OCI-LY7 (cell line): Measurements from ENCODE around the gene PPP4R2. TPM values are rescaled to one million over a fixed set of nuclear protein-coding genes. Genes with fewer than 3 reads are reported as not detected.
"Not testable (repeated sequence)": the region's sequence is repeated elsewhere in the genome, so short reads cannot be mapped to it uniquely, and the experiment has no call there.

Experiments
- BruUV-seq: library from RNA; stranded (reverse); fragments of 400-500 nt; replicated peaks from 2 replicates; lab custom pipeline; 2021; lab: Mats Ljungman, UMichigan
- CTCF ChIA-PET: fragments of 300-600 bp; sonication (Branson Sonifier 250); formaldehyde crosslinking; loops from one replicate; lab custom pipeline; 2022; ENCODE audit warnings: antibody characterized with exemption; ENCODE audit not compliant: unreplicated experiment; lab: Charles Lee
- POLR2A ChIA-PET: fragments of 300-600 bp; sonication (Branson Sonifier 250); formaldehyde crosslinking; loops from one replicate; lab custom pipeline; 2022; ENCODE audit warnings: antibody characterized with exemption; lab: Charles Lee
- DNase-seq: peaks from one replicate; pipeline ENCODE4 v3.0.0-alpha.2; 2015; ENCODE audit warnings: low spot score
- H2AFZ ChIP-seq: fragments of 200-600 bp; sonication (generic), shearing (Covaris generic); 2 replicates; pipeline ENCODE4 v1.6.1; 2014; ENCODE audit warnings: mild to moderate bottlenecking, antibody characterized with exemption, low read length, moderate library complexity
- H3K27ac ChIP-seq: fragments of 200-600 bp; sonication (generic); 2 replicates; pipeline ENCODE4 v1.5.1; 2014; ENCODE audit warnings: mixed run types, low read depth, mild to moderate bottlenecking, moderate library complexity, low read length, inconsistent platforms; ENCODE audit not compliant: poor library complexity, severe bottlenecking
- H3K36me3 ChIP-seq: fragments of 200-600 bp; sonication (generic); 2 replicates; pipeline ENCODE4 v1.6.1; 2014; ENCODE audit warnings: mild to moderate bottlenecking, antibody characterized with exemption, low read length, moderate library complexity, mixed read lengths; ENCODE audit not compliant: insufficient read depth
- H3K4me1 ChIP-seq: fragments of 200-600 bp; sonication (generic); 2 replicates; pipeline ENCODE4 v1.5.1; 2014; ENCODE audit warnings: mild to moderate bottlenecking, low read length; ENCODE audit not compliant: insufficient read depth, poor library complexity, severe bottlenecking
- H3K4me2 ChIP-seq: fragments of 200-600 bp; sonication (generic); 2 replicates; pipeline ENCODE4 v1.6.1; 2014; ENCODE audit warnings: mild to moderate bottlenecking, low read length
- H3K4me3 ChIP-seq: fragments of 200-600 bp; sonication (generic); 2 replicates; pipeline ENCODE4 v1.5.1; 2014; ENCODE audit warnings: mild to moderate bottlenecking, low read depth, low read length; ENCODE audit not compliant: poor library complexity, severe bottlenecking
- H3K79me2 ChIP-seq: fragments of 200-600 bp; sonication (generic); 2 replicates; pipeline ENCODE4 v1.6.1; 2016; ENCODE audit warnings: low read depth, mild to moderate bottlenecking, low read length, moderate library complexity, mixed read lengths; ENCODE audit not compliant: insufficient read depth
- H3K9me2 ChIP-seq: fragments of 200-600 bp; sonication (generic); 2 replicates; pipeline ENCODE4 v1.6.1; 2016; ENCODE audit warnings: mild to moderate bottlenecking, low read length, mixed read lengths; ENCODE audit not compliant: insufficient read depth
- H3K9me3 ChIP-seq: fragments of 200-600 bp; sonication (generic); 2 replicates; pipeline ENCODE4 v1.6.1; 2014; ENCODE audit warnings: mild to moderate bottlenecking, mixed run types, low read length, mixed read lengths
- H4K20me1 ChIP-seq: fragments of 200-600 bp; sonication (generic); 2 replicates; pipeline ENCODE4 v1.6.1; 2014; ENCODE audit warnings: mild to moderate bottlenecking, antibody characterized with exemption, low read length, moderate library complexity, mixed read lengths; ENCODE audit not compliant: insufficient read depth
- EZH2phosphoT487 ChIP-seq: fragments of 200-600 bp; sonication (generic); IDR thresholded peaks from 2 replicates; pipeline ENCODE4 v1.6.1; 2018; ENCODE audit warnings: low read depth, borderline replicate concordance, mild to moderate bottlenecking, mixed run types, antibody characterized with exemption, low read length, moderate library complexity, mixed read lengths
- intact Hi-C: fragments of 100-400 bp; cut with micrococcal nuclease; formaldehyde crosslinking; loops from one replicate; pipeline ENCODE4 v1.10.0; 2022; ENCODE audit not compliant: unreplicated experiment
- total RNA-seq, 2 experiments: library from RNA; depleted of rRNA in 1 of 2; stranded (reverse); fragments of >200 nt in 1 of 2; shearing (Covaris generic) in 1 of 2; gene quantifications; 2 replicates each; pipeline ENCODE4 v1.2.3, GENCODE V29; 2014 to 2022
- TF ChIP-seq, protein P1 (sequence below): fragments of 200-600 bp; sonication (generic); conservative IDR thresholded peaks from 2 replicates; pipeline ENCODE4 v1.5.1; 2014; ENCODE audit warnings: mild to moderate bottlenecking, antibody characterized with exemption, low read length, moderate library complexity, mixed read lengths

PPP4R2 gene
- total RNA-seq, 2 experiments from 2014 or later, result 52.0 to 99.5 TPM

DNA sequence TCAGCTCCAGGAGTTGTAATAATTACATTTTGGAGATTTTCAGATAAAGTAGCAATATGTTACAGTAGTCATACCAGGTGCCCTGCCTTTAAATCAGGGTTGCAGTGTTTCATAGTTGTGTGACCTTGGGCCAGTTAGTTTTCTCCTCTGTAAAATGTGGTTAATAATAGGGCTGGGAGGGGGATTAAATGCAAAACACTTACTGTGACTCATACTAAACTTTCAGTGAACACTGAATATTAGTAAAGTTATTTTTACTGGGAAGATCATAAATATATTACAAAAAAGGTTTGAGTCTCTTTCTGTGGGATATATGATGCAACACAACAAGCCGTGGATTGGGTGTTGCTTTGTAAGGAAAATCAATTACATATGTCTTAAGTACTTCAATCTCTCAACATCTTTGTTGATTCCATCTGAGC lies 63.7 kb downstream of the PPP4R2 start:
- no peak for DNase-seq
- no peaks in the 10 kb centered on the region for H3K9me3 ChIP-seq
- no TSS peak for BruUV-seq
- H3K4me2 ChIP-seq, result no peak overlapping the region
- peaks cover 25% of the 10 kb centered on the region for H4K20me1 ChIP-seq
- no peak overlapping the region for H3K27ac ChIP-seq
- H3K4me3 ChIP-seq, result no peak overlapping the region
- no peaks in the 10 kb centered on the region for H3K4me1 ChIP-seq
- H2AFZ ChIP-seq, result no peak overlapping the region
- peaks cover 76% of the 10 kb centered on the region for H3K36me3 ChIP-seq
- ChIA-PET POLR2A (interaction anchor here (0.5 to 0.6 kb wide), 2 partner anchors 94 to 1002 kb away, joined by 3 read pairs; no protein-coding TSS in a partner anchor), CTCF (no interaction called here)
- intact Hi-C loops, result no loop called here
- TF ChIP-seq EZH2phosphoT487, result no peak
- TF ChIP-seq, protein P1, sequence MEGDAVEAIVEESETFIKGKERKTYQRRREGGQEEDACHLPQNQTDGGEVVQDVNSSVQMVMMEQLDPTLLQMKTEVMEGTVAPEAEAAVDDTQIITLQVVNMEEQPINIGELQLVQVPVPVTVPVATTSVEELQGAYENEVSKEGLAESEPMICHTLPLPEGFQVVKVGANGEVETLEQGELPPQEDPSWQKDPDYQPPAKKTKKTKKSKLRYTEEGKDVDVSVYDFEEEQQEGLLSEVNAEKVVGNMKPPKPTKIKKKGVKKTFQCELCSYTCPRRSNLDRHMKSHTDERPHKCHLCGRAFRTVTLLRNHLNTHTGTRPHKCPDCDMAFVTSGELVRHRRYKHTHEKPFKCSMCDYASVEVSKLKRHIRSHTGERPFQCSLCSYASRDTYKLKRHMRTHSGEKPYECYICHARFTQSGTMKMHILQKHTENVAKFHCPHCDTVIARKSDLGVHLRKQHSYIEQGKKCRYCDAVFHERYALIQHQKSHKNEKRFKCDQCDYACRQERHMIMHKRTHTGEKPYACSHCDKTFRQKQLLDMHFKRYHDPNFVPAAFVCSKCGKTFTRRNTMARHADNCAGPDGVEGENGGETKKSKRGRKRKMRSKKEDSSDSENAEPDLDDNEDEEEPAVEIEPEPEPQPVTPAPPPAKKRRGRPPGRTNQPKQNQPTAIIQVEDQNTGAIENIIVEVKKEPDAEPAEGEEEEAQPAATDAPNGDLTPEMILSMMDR, result no peak
- no peaks in the 10 kb centered on the region for H3K9me2 ChIP-seq
- H3K79me2 ChIP-seq, result peaks cover 44% of the 10 kb centered on the region

DNA sequence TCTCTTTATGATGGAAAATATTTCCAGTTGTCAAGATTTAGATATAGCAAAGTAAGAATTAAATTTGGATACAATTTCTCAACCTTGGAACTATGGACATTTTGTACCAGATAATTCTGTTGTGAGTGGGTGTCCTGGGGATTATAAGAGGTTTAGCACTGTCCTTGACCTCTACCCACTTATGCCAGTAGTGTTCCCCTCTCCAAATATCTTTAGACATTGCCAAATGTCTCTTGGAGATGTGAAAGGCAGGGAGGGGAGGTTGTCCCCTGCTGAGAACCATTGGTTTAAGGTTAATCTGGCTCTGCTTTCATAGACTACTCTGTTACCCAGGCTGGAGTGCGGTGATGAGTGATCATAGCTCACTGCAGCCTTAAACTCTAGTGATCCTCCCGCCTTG lies 64.8 kb downstream of the PPP4R2 start, which contains the start of gene EBLN2:
Gene EBLN2, plus strand, starts transcription at position 244 of the 400 bp plus-strand sequence. CDS start 423 bp downstream, outside the sequence.
- no peak within 1 kb of the TSS for H3K4me2 ChIP-seq
- H3K36me3 ChIP-seq, result peaks cover 74% of the 10 kb centered on the region
- H3K4me3 ChIP-seq, result no peak within 1 kb of the TSS
- H3K79me2 ChIP-seq, result peaks cover 37% of the 10 kb centered on the region
- intact Hi-C loops, result no loop called here
- H3K27ac ChIP-seq, result no peak within 1 kb of the TSS
- H4K20me1 ChIP-seq, result peaks cover 15% of the 10 kb centered on the region
- no peaks in the 10 kb centered on the region for H3K9me3 ChIP-seq
- H3K4me1 ChIP-seq, result no peaks in the 10 kb centered on the region
- no peak within 1 kb of the TSS for H2AFZ ChIP-seq
- ChIA-PET CTCF (no interaction called here), POLR2A (no interaction called here)
- no TSS peak for BruUV-seq
- DNase-seq, result no peak
- TF ChIP-seq EZH2phosphoT487, result no peak
- TF ChIP-seq, protein P1, result no peak
- H3K9me2 ChIP-seq, result no peaks in the 10 kb centered on the region

DNA sequence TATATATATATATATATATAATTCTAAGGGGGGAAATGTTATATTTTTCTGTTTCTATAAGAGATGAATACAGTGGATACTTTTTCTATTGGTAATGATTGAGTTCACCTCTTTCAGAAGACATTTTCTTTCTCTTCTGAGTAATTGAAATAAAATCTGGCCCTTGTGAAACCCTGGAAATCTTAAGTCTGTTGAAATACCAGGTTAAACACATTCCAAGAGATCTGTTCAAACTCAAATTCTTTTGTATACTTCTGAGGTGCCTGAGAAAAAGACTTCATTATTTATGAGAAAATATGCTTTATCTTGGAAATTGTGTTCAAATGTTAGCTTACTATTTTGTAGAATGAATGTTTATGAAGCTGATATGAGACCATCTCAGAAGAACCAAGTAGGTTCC lies 69.6 kb downstream of the PPP4R2 start:
- H3K36me3 ChIP-seq, result peaks cover 61% of the 10 kb centered on the region
- intact Hi-C loops, DNase-seq, H3K4me1 ChIP-seq, H3K79me2 ChIP-seq, H3K27ac ChIP-seq, CTCF ChIA-PET, H3K9me2 ChIP-seq, H2AFZ ChIP-seq, H3K4me3 ChIP-seq, H3K9me3 ChIP-seq, H4K20me1 ChIP-seq, BruUV-seq, H3K4me2 ChIP-seq: not testable (repeated sequence)
- POLR2A ChIA-PET, result interaction anchor here (1.1 to 2.3 kb wide), 4 partner anchors 10 to 120 kb away, joined by 3 to 9 read pairs (median 4); no protein-coding TSS in a partner anchor
